Right kidney (tissue), 1 donor: ENCODE data around the gene HAPLN3.

Experiments
- DNase-seq: peaks from one replicate; pipeline ENCODE4 v3.0.0-alpha.2; 2016

Gene HAPLN3

GRCh38 chr15:88863412-88863811, 31.9 kb downstream of the HAPLN3 start:
- no peak for DNase-seq

DNA sequence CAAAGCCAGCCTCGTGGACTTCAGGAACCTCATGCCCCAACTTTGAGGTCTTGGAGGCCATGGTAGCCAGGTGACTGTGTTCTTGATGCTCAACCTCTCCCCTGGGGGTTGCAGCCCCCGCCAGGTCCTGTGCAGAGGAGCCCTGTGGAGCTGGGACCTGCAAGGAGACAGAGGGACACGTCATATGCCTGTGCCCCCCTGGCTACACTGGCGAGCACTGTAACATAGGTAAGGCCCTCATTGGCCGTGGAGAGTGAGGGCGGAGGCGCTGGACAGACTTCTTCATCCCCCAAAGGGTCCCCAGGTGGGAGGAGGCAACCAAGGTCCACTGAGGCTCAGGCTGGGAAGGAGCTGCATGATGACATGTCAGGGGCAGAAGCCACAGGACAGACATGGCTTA, 35.1 kb downstream of the HAPLN3 start:
- no peak for DNase-seq

GRCh38 chr15:88859550-88859949, 35.8 kb downstream of the HAPLN3 start:
- DNase-seq = no peak

DNA sequence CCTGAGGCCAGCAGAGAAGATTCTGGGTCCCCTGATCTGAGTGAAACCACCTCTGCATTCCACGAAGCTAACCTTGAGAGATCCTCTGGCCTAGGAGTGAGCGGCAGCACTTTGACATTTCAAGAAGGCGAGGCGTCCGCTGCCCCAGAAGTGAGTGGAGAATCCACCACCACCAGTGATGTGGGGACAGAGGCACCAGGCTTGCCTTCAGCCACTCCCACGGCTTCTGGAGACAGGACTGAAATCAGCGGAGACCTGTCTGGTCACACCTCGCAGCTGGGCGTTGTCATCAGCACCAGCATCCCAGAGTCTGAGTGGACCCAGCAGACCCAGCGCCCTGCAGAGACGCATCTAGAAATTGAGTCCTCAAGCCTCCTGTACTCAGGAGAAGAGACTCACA, 36.4 kb downstream of the HAPLN3 start:
- DNase-seq = no peak

GRCh38 chr15:88852476-88852875, 42.9 kb downstream of the HAPLN3 start:
- no peak for DNase-seq

GRCh38 chr15:88849376-88850072, 45.8 kb downstream of the HAPLN3 start:
- peak; percentile 15 for DNase-seq

DNA sequence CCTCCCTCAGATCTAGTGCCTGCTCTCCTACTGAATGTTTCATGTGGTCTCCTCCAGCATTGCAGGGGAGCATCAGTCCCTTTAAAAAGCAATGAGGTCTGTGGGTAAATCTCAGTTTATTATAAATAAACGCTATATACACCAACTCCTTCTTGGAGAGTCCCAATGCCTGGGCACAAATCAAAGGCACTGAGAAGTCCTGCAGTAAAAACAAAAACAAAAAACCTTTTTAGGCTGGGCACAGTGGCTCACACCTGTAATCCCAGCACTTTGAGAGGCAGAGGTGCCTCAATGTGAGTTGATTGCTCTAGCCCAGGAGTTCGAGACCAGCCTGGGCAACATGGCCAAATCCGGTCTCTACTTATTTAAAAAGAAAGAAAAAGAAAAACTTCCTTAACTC, 47.1 kb downstream of the HAPLN3 start:
- no peak for DNase-seq

DNA sequence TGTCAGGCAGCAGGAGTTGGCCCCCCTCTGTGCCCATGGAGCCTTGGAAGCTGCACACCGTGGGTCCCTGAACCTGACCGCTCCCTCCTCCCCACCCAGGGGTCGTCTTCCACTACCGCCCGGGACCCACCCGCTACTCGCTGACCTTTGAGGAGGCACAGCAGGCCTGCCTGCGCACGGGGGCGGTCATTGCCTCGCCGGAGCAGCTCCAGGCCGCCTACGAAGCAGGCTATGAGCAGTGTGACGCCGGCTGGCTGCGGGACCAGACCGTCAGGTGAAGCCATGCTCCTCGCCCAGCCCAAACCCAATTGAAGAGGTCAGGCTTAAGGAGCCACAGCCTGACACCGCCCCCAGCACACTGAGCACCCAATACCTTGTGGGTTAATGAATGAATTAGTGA, 48.2 kb downstream of the HAPLN3 start:
- no peak for DNase-seq

DNA sequence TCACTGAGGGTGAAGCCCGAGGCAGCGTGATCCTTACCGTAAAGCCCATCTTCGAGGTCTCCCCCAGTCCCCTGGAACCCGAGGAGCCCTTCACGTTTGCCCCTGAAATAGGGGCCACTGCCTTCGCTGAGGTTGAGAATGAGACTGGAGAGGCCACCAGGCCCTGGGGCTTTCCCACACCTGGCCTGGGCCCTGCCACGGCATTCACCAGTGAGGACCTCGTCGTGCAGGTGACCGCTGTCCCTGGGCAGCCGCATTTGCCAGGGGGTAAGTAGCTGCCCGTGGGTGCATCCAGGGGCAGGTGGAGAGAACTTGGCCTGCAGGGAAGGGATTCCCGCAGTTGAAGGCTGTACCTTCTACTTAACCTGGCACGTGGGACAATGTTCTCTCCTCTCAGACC, 49.7 kb downstream of the HAPLN3 start:
- DNase-seq = no peak

DNA sequence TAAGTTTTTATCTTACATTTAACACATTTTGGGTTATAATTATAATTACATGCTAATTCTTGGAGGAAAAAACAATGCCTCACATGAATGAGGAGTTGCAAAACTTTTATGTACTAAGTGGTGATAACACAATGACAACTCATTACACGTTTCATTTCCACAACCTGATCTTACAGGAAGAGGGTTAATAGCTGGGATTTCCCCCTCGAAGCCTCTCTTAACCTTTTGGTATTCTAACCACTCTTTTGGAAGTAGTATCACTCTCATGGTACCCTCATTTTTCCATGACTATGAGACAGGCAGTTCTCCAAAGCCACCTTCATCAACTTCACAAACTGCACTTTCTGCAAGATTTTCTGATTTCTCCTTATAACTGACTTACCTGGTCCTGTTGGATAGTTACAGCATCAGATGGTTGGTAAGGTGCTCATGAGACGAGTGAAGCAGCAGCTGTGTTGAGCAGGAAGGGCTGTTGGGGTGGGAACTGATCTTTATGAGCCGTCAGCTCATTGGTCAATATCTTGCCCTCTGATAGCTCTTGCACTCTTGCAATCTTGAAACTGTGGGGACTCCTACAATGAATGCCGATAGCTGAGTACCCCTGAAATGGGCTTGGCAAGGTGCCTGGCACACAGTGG, 50.5 kb downstream of the HAPLN3 start:
- DNase-seq = no peak

DNA sequence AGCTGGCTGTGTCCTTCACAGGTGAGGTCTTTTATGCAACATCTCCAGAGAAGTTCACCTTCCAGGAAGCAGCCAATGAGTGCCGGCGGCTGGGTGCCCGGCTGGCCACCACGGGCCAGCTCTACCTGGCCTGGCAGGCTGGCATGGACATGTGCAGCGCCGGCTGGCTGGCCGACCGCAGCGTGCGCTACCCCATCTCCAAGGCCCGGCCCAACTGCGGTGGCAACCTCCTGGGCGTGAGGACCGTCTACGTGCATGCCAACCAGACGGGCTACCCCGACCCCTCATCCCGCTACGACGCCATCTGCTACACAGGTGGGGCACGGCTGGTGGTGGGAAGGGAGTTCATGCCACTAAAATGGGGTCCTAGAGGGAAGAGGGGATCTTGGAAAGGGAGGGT, 52.0 kb downstream of the HAPLN3 start:
- DNase-seq = no peak

- DNase-seq = no peak
Observed at GRCh38 chr15:88842156-88842555, 53.2 kb downstream of the HAPLN3 start.

DNA sequence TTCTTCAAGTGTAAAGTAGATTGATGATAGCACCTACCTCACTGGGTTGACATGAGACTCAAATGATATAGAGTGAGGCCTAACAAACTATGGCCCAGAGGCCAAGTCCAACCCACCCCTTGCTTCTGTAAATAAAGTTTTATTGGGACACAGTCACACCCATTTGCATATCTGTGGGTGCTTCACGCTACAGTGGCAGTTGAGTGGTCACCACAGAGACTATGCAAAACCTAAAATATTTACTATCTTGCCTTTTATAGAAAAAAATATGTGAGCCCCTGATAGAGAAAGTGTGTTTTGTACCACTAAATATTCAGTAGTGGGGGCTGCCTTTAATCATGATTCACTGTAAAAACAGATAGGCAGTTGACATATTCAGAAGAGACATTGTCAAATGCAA, 54.1 kb downstream of the HAPLN3 start:
- DNase-seq = no peak

DNA sequence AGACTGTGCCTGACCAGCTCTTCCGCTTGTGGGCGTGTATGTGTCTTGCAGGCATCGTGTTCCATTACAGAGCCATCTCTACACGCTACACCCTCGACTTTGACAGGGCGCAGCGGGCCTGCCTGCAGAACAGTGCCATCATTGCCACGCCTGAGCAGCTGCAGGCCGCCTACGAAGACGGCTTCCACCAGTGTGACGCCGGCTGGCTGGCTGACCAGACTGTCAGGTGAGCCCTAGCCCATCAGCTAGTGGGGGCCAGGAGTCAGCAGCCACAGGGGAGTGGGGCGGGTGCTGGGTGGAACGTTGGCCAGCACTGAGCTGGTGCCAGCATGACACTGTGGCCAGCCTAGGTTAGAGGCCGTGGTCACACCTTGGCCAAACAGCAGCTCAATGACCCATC, 55.4 kb downstream of the HAPLN3 start:
- DNase-seq = no peak

DNA sequence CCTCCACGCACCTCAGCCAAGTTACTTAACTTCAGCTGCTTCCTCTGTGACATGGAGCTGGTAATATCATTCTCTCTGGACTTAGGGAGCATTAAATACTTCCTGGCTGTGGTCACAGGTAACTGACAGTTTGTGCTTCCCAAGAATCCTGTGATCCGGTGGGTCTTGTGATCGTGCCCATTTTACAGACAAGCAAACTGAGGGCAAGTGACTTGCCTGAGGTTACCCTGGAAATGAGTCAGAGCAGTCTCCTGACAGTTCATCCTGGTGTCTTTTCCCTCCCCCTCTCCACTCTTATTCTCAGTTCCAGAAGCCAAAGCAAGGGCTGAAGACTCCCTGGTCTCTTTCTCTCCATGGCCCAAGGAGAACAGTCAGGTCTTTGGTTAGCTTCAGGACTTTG, 56.2 kb downstream of the HAPLN3 start:
- DNase-seq = no peak

- no peak for DNase-seq
Observed at GRCh38 chr15:88838667-88839066, 56.7 kb downstream of the HAPLN3 start.

DNA sequence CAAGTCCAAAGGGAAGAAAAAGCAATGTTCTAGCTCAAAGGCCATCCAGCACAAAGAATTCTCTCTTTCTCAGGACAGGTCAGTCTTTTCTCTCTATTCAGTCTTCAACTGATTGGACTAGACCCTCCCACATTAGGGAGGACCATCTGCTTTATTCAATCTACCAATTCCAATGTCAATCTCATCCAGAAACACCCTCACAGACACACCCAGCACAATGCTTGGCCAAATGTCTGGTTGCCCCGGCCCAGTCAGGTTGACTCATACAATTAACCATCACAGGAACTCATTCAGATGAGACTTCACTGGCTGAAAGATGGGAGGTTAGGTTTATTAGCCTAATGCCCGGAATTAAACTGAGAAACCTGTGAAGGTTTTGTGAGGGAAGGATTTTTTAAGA, 59.7 kb downstream of the HAPLN3 start:
- no peak for DNase-seq

DNA sequence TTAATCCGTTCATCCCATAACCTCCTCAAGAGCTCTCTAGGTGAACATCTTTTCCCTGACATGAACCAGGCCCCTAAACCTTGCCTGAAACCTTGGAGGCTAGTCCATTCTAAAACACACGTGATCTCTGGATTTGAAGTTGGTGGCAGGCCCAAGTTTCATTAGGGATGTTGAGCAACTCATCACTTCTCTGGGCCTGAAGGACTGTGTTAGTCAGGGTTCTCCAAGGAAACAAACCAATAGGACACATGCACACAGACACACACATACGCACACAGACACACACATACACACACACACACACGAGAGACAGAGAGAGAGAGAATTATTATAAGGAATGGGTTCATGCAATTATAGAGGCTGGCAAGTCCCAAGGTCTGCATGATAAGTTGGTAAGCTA, 60.2 kb downstream of the HAPLN3 start:
- no peak for DNase-seq

DNA sequence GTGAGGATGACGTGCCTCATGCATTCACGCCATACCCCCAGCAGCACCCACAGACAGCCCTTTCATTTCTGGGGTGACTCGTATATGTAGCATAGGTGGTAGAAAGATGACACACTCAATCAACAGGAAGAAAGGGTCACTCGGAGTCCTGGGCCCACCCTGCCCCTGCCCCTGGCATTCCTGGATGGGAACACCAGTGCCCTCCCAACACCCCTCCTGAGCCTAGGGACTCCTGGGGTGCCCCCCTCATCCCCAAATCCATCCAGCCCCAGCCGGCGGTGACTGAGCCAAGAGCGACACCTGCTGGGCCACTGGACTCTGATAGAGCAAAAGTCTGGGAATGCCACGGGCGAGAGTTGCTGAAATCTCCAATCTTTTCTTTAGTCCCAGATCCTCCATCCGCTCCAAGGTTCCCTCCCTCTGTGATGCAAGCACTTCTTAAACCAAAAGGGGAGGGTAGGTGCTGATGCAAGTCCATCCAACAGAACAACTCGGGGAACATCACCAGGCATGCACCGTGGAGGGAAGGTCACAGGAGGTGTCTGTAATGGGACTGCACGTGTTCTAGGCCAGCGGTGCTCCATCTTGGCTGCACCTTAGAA, 61.0 kb downstream of the HAPLN3 start:
- peak; percentile 49 for DNase-seq

DNA sequence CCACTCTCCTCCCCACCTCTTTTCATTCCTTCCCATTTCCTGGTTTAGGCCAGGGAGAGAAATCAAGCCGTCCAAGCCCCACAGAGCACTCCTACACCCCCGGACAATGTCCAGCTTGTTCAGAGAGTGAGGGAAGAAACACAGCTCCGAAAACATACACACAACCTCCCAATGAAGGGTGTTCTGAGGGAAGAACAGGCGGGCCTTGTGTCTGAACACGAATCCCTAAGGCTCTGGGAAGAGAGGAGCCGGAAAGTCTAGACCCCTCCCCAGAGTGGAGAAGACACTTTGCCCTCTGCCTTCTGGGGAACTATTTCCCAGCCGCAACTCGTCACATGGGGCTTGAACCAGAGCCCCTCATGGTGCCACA, 61.6 kb downstream of the HAPLN3 start:
- DNase-seq = no peak

- peak; percentile 21 for DNase-seq
Observed at GRCh38 chr15:88832820-88833730, 62.3 kb downstream of the HAPLN3 start.

DNA sequence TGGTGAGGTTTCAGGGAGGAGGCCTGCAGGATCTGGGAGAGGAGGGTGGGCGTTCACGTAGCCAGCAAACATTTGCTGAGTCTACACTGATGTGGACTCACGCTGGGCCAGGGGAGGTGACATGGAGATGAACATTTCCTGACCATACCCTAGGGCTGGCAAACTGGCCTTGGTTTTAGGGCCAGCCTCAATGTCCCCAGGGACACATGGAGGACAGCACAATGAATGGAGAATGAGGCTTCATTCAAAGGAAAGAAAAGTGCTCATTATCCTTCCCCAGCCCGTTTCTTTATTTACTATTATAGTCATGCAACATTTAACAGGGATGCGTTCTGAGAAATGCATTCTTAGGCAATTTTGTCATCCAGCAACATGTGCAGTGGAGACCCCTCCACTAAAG, 65.3 kb downstream of the HAPLN3 start:
- no peak for DNase-seq

- no peak for DNase-seq
Observed at GRCh38 chr15:88828791-88829190, 66.6 kb downstream of the HAPLN3 start.
